SK-N-SH (cell line): ENCODE data around the gene PHLPP1. TPM values are rescaled to one million over a fixed set of nuclear protein-coding genes. Genes with fewer than 3 reads are reported as not detected.

ENCODE experiments used
- CTCF ChIA-PET: fragments of 300-600, 350-600 bp; formaldehyde crosslinking; extraction: SDS; loops from one replicate; lab custom pipeline; 2021; lab: Yijun Ruan, JAX
- POLR2A ChIA-PET: fragments of 350-600 bp; sonication (Branson Sonifier 250); formaldehyde crosslinking; extraction: SDS; loops from one replicate; lab custom pipeline; 2020; ENCODE audit warnings: antibody characterized with exemption, inconsistent platforms; lab: Yijun Ruan, JAX
- DNase-seq: peaks from one replicate; pipeline ENCODE4 v3.0.0; 2012
- H2AFZ ChIP-seq: fragments of 200-600 bp; sonication (generic); 2 replicates; pipeline ENCODE4 v1.8.1; 2016; ENCODE audit warnings: antibody characterized with exemption, mild to moderate bottlenecking, low read depth
- H3F3A ChIP-seq: fragments of 200-600 bp; sonication (generic); replicated peaks from 2 replicates; pipeline ENCODE3; 2016; ENCODE audit warnings: antibody characterized with exemption, mild to moderate bottlenecking; ENCODE audit not compliant: insufficient read depth
- H3K27ac ChIP-seq, 2 experiments: fragments of 200-500 bp in 1 of 2; fragments of 200-600 bp in 1 of 2; sonication (Bioruptor generic) in 1 of 2; sonication (generic), shearing (Covaris generic) in 1 of 2; 2 replicates each; pipeline versions ENCODE4 v1.5.1 to v1.6.1; 2014 to 2016; ENCODE audit warnings: low read depth in 2 of 2, inconsistent platforms in 1 of 2, low read length in 1 of 2, mild to moderate bottlenecking in 1 of 2, mixed read lengths in 1 of 2
- H3K27me3 ChIP-seq: fragments of 200-600 bp; sonication (generic), shearing (Covaris generic); 2 replicates; pipeline ENCODE4 v1.6.1; 2016; ENCODE audit warnings: mixed run types; ENCODE audit not compliant: insufficient read depth
- H3K36me3 ChIP-seq, 2 experiments: fragments of 200-500 bp in 1 of 2; fragments of 200-600 bp in 1 of 2; sonication (Bioruptor generic) in 1 of 2; sonication (generic) in 1 of 2; replicated peaks in 1 of 2; 2 replicates each; pipeline versions ENCODE3 to v1.5.1; 2014 to 2016; ENCODE audit warnings: low read length in 1 of 2, mild to moderate bottlenecking in 1 of 2; ENCODE audit not compliant: insufficient read depth in 2 of 2, control insufficient read depth in 1 of 2
- H3K4me1 ChIP-seq, 2 experiments: fragments of 200-500 bp in 1 of 2; fragments of 200-600 bp in 1 of 2; sonication (Bioruptor generic) in 1 of 2; sonication (generic), shearing (Covaris generic) in 1 of 2; 2 replicates each; pipeline versions ENCODE4 v1.5.1 to v1.6.1; 2014 to 2016; ENCODE audit warnings: low read depth in 1 of 2, low read length in 1 of 2, mixed run types in 1 of 2; ENCODE audit not compliant: insufficient read depth in 2 of 2, control insufficient read depth in 1 of 2
- H3K4me2 ChIP-seq: fragments of 200-600 bp; sonication (generic), shearing (Covaris generic); 2 replicates; pipeline ENCODE4 v1.6.1; 2017; ENCODE audit warnings: mixed run types
- H3K4me3 ChIP-seq, 2 experiments: fragments of 200-500 bp in 1 of 2; fragments of 200-600 bp in 1 of 2; sonication (Bioruptor generic) in 1 of 2; sonication (generic), shearing (Covaris generic) in 1 of 2; 2 replicates each; pipeline versions ENCODE4 v1.5.1 to v1.8.1; 2014 to 2016; ENCODE audit warnings: low read depth in 2 of 2, inconsistent platforms in 1 of 2, low read length in 1 of 2, mild to moderate bottlenecking in 1 of 2, mixed read lengths in 1 of 2, moderate library complexity in 1 of 2
- H3K79me2 ChIP-seq: fragments of 200-600 bp; sonication (generic); 2 replicates; pipeline ENCODE4 v1.8.1; 2017; ENCODE audit warnings: mild to moderate bottlenecking; ENCODE audit not compliant: insufficient read depth
- H3K9ac ChIP-seq: fragments of 200-600 bp; sonication (generic); 2 replicates; pipeline ENCODE4 v1.6.1; 2017; ENCODE audit warnings: mixed run types
- H3K9me2 ChIP-seq: fragments of 200-600 bp; sonication (generic); 2 replicates; pipeline ENCODE4 v1.6.1; 2017; ENCODE audit warnings: mixed run types
- H3K9me3 ChIP-seq: fragments of 200-600 bp; sonication (generic); 2 replicates; pipeline ENCODE4 v1.6.1; 2017; ENCODE audit warnings: mixed run types, mild to moderate bottlenecking, moderate library complexity
- H4K20me1 ChIP-seq: fragments of 200-600 bp; sonication (generic); 2 replicates; pipeline ENCODE4 v1.6.1; 2017; ENCODE audit warnings: mild to moderate bottlenecking, mixed run types; ENCODE audit not compliant: insufficient read depth
- CTCF ChIP-seq: fragments of 200-600 bp; sonication (generic); IDR thresholded peaks from 2 replicates; pipeline ENCODE4 v1.6.1; 2017; ENCODE audit warnings: antibody characterized with exemption, mild to moderate bottlenecking, moderate library complexity
- GATA2 ChIP-seq: sonication (generic); formaldehyde crosslinking; IDR thresholded peaks from 2 replicates; pipeline ENCODE4 v1.5.0; 2020; ENCODE audit warnings: mild to moderate bottlenecking, missing genetic modification reagents
- MAX ChIP-seq: IDR thresholded peaks from 2 replicates; pipeline ENCODE4 v1.4.0; 2012; ENCODE audit warnings: low read depth
- MEF2A ChIP-seq: IDR thresholded peaks from 2 replicates; pipeline ENCODE4 v1.4.0; 2012; ENCODE audit warnings: low read depth, borderline replicate concordance
- NFIC ChIP-seq: IDR thresholded peaks from 2 replicates; pipeline ENCODE4 v1.4.0; 2012; ENCODE audit warnings: borderline replicate concordance
- NRF1 ChIP-seq: IDR thresholded peaks from 2 replicates; pipeline ENCODE4 v1.6.1; 2012; ENCODE audit warnings: low read depth, mild to moderate bottlenecking, low read length
- PBX3 ChIP-seq: IDR thresholded peaks from 2 replicates; pipeline ENCODE4; 2012
- POLR2AphosphoS5 ChIP-seq: IDR thresholded peaks from 2 replicates; pipeline ENCODE4 v1.6.1; 2012; ENCODE audit warnings: low read depth, low read length
- RXRA ChIP-seq: IDR thresholded peaks from 2 replicates; pipeline ENCODE4 v1.4.0; 2012; ENCODE audit warnings: low read depth, mild to moderate bottlenecking, borderline replicate concordance
- SIN3A ChIP-seq: IDR thresholded peaks from 2 replicates; pipeline ENCODE4 v1.6.1; 2012; ENCODE audit warnings: low read depth, mild to moderate bottlenecking, low read length, moderate library complexity, borderline replicate concordance
- TCF12 ChIP-seq: IDR thresholded peaks from 2 replicates; pipeline ENCODE4 v1.4.0; 2012
- WGBS: methylation state at CpG from one replicate; pipeline ENCODE4 v1.1.6; 2017; ENCODE audit warnings: low lambda C conversion rate; 5-methylcytosine and 5-hydroxymethylcytosine counted together
- polyA plus RNA-seq, 3 experiments: library from polyadenylated mRNA; depleted of rRNA; stranded (reverse); fragments of >200 nt; gene quantifications; 2 replicates each; pipeline ENCODE4 v1.2.3, GENCODE V29; 2012

The PHLPP1 gene
- polyA plus RNA-seq, 1 of the 3 experiments (the other 2 are of a cell fraction): 4.6 TPM

GRCh38 chr18:62935994-62936393, 220.7 kb downstream of the PHLPP1 start:
- TF ChIP-seq TCF12: no peak
- TF ChIP-seq MEF2A: no peak
- TF ChIP-seq CTCF: peak; percentile 11; the same call in 1 of the 2 replicates
- TF ChIP-seq PBX3: no peak
- Histone ChIP-seq H3K27me3 (no peaks in the 10 kb centered on the region), H3K36me3 (no peaks in the 10 kb centered on the region), H3K27ac (no peak overlapping the region), H3K4me2 (no peak overlapping the region), H3F3A (peaks cover 6% of the 10 kb centered on the region), H3K9ac (no peak overlapping the region), H2AFZ (no peak overlapping the region), H3K79me2 (no peaks in the 10 kb centered on the region), H3K4me3 (no peak overlapping the region), H3K9me3 (no peaks in the 10 kb centered on the region), H3K4me1 (0 out of 4 replicates have a peak, but pooled peaks cover 0 to 3% of the 10 kb centered on the region in 2 experiments), H4K20me1 (no peaks in the 10 kb centered on the region), H3K9me2 (no peaks in the 10 kb centered on the region)
- DNase-seq: no peak
- WGBS: 94% methylated on average over 3 of the region's 3 CpGs
- CTCF ChIA-PET: interaction anchor here (0.7 kb wide), 1 partner anchor 13 kb away, joined by 3 read pairs; no protein-coding TSS in a partner anchor
- POLR2A ChIA-PET: no interaction called here

GRCh38 chr18:62937065-62937464, 221.7 kb downstream of the PHLPP1 start:
- no peaks in the 10 kb centered on the region for H3K9me2 ChIP-seq
- no peaks in the 10 kb centered on the region for H4K20me1 ChIP-seq
- H3K79me2 ChIP-seq: no peaks in the 10 kb centered on the region
- H3K4me3 ChIP-seq: no peak overlapping the region
- H3K36me3 ChIP-seq: no peaks in the 10 kb centered on the region
- peaks cover 6% of the 10 kb centered on the region for H3F3A ChIP-seq
- no peaks in the 10 kb centered on the region for H3K27me3 ChIP-seq
- no peak for DNase-seq
- H3K9me3 ChIP-seq: no peaks in the 10 kb centered on the region
- ChIA-PET CTCF (interaction anchor here (0.8 kb wide), 1 partner anchor 17 kb away, joined by 3 read pairs; no protein-coding TSS in a partner anchor), POLR2A (interaction anchor here (1.0 kb wide), 1 partner anchor 12 kb away, joined by 3 read pairs; no protein-coding TSS in a partner anchor)
- no peak overlapping the region for H3K27ac ChIP-seq
- no peak overlapping the region for H3K4me2 ChIP-seq
- 88% methylated on average over 2 of the region's 2 CpGs for WGBS
- H2AFZ ChIP-seq: no peak overlapping the region
- H3K4me1 ChIP-seq: 0 out of 4 replicates have a peak, but pooled peaks cover 0 to 3% of the 10 kb centered on the region in 2 experiments
- TF ChIP-seq GATA2 (no peak), TCF12 (no peak), MAX (no peak), RXRA (no peak), SIN3A (no peak), NFIC (no peak), NRF1 (no peak), POLR2AphosphoS5 (no peak)
- TF ChIP-seq, all 33 proteins: peak for 0
- no peak overlapping the region for H3K9ac ChIP-seq
